Upper lobe of left lung (tissue), 6 donors: ENCODE measurements around the gene DNALI1. TPM values are rescaled to one million over a fixed set of nuclear protein-coding genes. Genes with fewer than 3 reads are reported as not detected.

Source experiments
- ATAC-seq, 2 donors: fragments of 200-7000 bp; cut with Tn5 transposase; one replicate each; pipeline ENCODE4 v1.9.1; 2022; ENCODE audit warnings: mild to moderate bottlenecking in 2 of 2, moderate library complexity in 2 of 2; ENCODE audit not compliant: low FRiP score in 2 of 2
- DNase-seq, 2 donors: peaks; one replicate each; pipeline ENCODE4 v3.0.0-alpha.2; 2019 to 2020
- H3K27ac ChIP-seq, 4 donors: fragments of 200-600 bp; sonication (generic); one replicate each; pipeline ENCODE4 v1.5.1; 2016 to 2019
- H3K27me3 ChIP-seq, 4 donors: fragments of 200-600 bp; sonication (generic); one replicate each; pipeline ENCODE4 v1.5.1; 2017 to 2019
- H3K36me3 ChIP-seq, 4 donors: fragments of 200-600 bp; sonication (generic); one replicate each; pipeline ENCODE4 v1.5.1; 2016 to 2019
- H3K4me1 ChIP-seq, 4 donors: fragments of 200-600 bp; sonication (generic); one replicate each; pipeline ENCODE4 v1.5.1; 2018 to 2019
- H3K4me3 ChIP-seq, 4 donors: fragments of 200-600 bp; sonication (generic); one replicate each; pipeline ENCODE4 v1.5.1; 2017 to 2019; ENCODE audit warnings: mild to moderate bottlenecking in 2 of 4, moderate library complexity in 1 of 4
- H3K9me3 ChIP-seq, 4 donors: fragments of 200-600 bp; sonication (generic); one replicate each; pipeline ENCODE4 v1.5.1; 2018 to 2019
- EP300 ChIP-seq, 4 donors: sonication (generic); formaldehyde crosslinking; IDR thresholded peaks; one replicate each; pipeline ENCODE4 v1.5.1; 2017; ENCODE audit warnings: antibody characterized with exemption in 4 of 4, control low read depth in 2 of 4
- POLR2A ChIP-seq, 4 donors: fragments of 450-650 bp; IDR thresholded peaks; one replicate each; pipeline ENCODE4 v1.5.1; 2016 to 2017; ENCODE audit warnings: antibody characterized with exemption in 4 of 4, mild to moderate bottlenecking in 2 of 4
- POLR2AphosphoS5 ChIP-seq, 2 donors: sonication (generic); formaldehyde crosslinking; IDR thresholded peaks; one replicate each; pipeline ENCODE4 v1.5.1; 2017; ENCODE audit warnings: antibody characterized with exemption in 2 of 2
- WGBS, 2 donors: methylation state at CpG; one replicate each; pipeline ENCODE4 v1.1.5; 2017 to 2018; 5-methylcytosine and 5-hydroxymethylcytosine counted together
- total RNA-seq, 6 donors: library from RNA; depleted of rRNA in 4 of 6; stranded (reverse); fragments of >200 nt in 4 of 6; gene quantifications; one replicate each; pipeline versions ENCODE4 v1.1.0 to v1.2.1, GENCODE V29; 2016 to 2021
- TF ChIP-seq, protein P1 (sequence below), 6 experiments: fragments of 450-650 bp in 4 of 6; fragments of 200-600 bp in 2 of 6; sonication (generic) in 2 of 6; IDR thresholded peaks; one replicate each; pipeline ENCODE4 v1.5.1; 2016 to 2019; ENCODE audit warnings: antibody characterized with exemption in 6 of 6
- donor health status: DM: no; HTN: no; CAD: no; lungs with moderate emphysema.
- donor health status: DM: no; HTN: yes; CAD: no; lungs with severe emphysema.

Gene DNALI1
- total RNA-seq, 6 donors from 2014 or later = 12.3 to 41.9 (median 23.4) TPM

DNA sequence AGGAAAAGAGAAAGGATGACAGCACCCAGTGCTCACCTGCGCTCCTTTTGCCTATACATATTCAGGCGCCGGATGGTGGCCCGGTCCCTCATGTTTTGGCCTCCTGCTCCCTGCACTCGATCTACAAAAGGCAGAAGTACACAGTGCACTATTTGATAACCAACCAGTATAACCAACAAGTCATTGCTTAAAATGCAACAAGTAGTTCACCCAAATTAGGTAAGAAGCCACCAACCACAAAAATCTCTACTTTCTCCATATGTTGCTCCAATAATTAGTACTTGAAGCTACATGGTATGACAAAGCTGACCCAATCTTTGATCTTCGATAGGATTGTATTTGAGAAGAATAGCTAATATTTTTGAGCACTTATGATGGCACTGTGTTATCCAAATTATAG, 37.0 kb downstream of the DNALI1 start:
- Histone ChIP-seq H3K36me3 (peaks cover 27 to 46% (median 38%) of the 10 kb centered on the region in 4 donors), H3K4me1 (peaks cover 16 to 24% (median 23%) of the 10 kb centered on the region in 4 donors), H3K9me3 (no peaks in the 10 kb centered on the region), H3K4me3 (no peak overlapping the region), H3K27ac (no peak overlapping the region), H3K27me3 (no peaks in the 10 kb centered on the region)
- DNase-seq (no peak), ATAC-seq (no peak)
- TF ChIP-seq, protein P1, sequence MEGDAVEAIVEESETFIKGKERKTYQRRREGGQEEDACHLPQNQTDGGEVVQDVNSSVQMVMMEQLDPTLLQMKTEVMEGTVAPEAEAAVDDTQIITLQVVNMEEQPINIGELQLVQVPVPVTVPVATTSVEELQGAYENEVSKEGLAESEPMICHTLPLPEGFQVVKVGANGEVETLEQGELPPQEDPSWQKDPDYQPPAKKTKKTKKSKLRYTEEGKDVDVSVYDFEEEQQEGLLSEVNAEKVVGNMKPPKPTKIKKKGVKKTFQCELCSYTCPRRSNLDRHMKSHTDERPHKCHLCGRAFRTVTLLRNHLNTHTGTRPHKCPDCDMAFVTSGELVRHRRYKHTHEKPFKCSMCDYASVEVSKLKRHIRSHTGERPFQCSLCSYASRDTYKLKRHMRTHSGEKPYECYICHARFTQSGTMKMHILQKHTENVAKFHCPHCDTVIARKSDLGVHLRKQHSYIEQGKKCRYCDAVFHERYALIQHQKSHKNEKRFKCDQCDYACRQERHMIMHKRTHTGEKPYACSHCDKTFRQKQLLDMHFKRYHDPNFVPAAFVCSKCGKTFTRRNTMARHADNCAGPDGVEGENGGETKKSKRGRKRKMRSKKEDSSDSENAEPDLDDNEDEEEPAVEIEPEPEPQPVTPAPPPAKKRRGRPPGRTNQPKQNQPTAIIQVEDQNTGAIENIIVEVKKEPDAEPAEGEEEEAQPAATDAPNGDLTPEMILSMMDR (IDR thresholded peaks at IDR 0.05) = no peak
- WGBS, 2 donors = 92 to 94% methylated on average over 6 of the region's 6 CpGs

DNA sequence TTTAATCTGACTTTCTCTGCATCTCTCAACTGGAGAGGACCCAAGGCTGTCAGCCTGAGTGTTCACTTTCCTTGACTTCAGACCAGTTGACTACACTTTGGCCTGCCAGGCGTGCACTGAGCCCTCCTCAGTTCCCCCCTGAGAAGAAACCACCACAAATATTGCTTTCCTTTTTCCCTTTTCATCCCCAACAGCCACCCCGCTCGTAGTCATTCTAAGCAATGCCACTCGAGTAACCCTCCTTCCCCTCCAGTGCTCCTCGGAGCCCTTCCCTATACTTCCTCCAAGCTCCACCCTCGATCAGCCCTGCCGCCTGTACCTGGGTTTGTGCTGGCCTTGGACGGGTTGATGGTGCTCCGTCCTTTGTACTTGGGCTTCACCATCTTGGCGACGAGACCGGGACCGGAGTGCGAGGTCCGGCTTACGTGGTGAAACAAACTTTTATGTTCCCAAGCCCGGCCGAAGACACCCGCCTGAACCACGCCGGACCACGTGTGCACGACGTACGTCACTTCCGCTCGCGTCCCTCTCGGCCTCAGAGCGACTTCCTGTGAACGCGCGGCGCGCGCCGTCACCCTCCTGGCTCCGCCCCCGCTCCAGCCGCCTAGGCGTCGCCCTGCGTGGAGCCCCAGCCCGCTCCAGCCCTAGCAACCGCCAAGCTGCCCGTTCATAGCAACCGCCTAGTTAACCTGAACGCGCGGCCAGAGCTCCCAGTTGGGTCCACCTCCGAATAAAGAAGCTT, 38.9 kb downstream of the DNALI1 start, which contains the start of gene GNL2:
GNL2 (minus strand) TSS at position 498 of the 742 bp plus-strand sequence; CDS start at position 383, 115 bp downstream.
- TF ChIP-seq POLR2AphosphoS5 (IDR thresholded peaks at IDR 0.05) (peak; percentile 87 to 94), EP300 (IDR thresholded peaks at IDR 0.05) (no peak), POLR2A (IDR thresholded peaks at IDR 0.05) (peak in 3 of 4 donors; percentile 24 to 86 (median 63))
- H3K4me1 ChIP-seq = peaks cover 16 to 24% (median 23%) of the 10 kb centered on the region in 4 donors
- DNase-seq = peak; percentile 96 to 100
- peak; percentile 100 for ATAC-seq
- peak within 1 kb of the TSS; percentile 78 to 90 (median 84) for H3K27ac ChIP-seq
- no peaks in the 10 kb centered on the region for H3K27me3 ChIP-seq
- peak within 1 kb of the TSS; percentile 65 to 88 (median 86) for H3K4me3 ChIP-seq
- 1% methylated on average over 23 to 48 of the region's 51 CpGs for WGBS, 2 donors
- H3K36me3 ChIP-seq = peaks cover 10 to 27% (median 22%) of the 10 kb centered on the region in 4 donors
- no peaks in the 10 kb centered on the region for H3K9me3 ChIP-seq

DNA sequence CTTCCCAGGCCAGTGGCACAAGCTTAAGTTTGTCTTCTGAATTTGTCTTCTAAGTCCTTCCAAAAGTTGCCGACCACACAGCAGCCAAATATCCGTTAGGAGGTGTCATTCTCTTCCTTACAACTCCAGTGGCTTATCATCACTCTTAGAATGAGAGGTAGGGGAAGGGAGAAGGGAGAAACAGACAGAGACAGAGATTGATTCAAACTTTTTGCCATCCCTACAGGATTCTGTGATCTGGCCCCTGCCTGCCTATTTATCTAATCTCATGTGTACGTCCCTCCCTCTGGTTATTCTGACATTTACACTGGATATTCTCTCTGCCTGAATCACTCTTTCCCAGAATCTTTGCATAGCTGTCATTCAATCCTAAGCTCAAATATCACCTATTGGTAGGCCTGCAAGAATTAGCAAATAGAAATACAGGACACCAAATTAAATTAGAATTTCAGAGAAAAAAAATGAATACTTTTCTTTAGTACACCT, 39.5 kb downstream of the DNALI1 start:
- Histone ChIP-seq H3K27me3 (no peaks in the 10 kb centered on the region), H3K4me3 (peak overlapping the region in 3 of 4 donors; percentile 85 to 88 (median 88)), H3K4me1 (peaks cover 16 to 24% (median 23%) of the 10 kb centered on the region in 4 donors), H3K27ac (peak overlapping the region; percentile 78 to 90 (median 84)), H3K36me3 (peaks cover 4 to 21% (median 16%) of the 10 kb centered on the region in 4 donors), H3K9me3 (no peaks in the 10 kb centered on the region)
- WGBS, 2 donors = 0% methylated on average over 3 of the region's 3 CpGs
- no peak for DNase-seq
- TF ChIP-seq, protein P1 (IDR thresholded peaks at IDR 0.05) = no peak
- TF ChIP-seq POLR2AphosphoS5 (IDR thresholded peaks at IDR 0.05) (no peak), EP300 (IDR thresholded peaks at IDR 0.05) (no peak), POLR2A (IDR thresholded peaks at IDR 0.05) (no peak)
- peak; percentile 7 to 23 for ATAC-seq

DNA sequence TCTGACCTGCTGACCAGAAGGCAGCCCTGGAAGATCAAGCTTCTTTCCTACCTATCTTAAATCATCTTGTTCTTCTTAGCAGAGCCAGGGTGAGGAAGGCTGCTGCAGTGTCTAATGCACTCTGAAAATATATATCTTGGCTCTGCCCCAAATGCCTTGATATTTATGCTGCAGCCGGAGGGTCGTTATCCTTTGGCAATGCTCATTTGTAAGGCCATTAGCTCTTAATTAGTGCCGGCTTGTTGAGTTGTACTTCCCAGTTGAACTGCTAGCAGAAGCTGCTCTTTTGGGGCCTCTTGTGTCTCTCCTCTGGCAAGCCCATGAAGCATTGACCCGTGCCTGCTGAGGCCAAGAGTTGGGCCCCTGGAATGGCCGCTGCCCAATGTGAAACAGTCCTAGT, 43.2 kb downstream of the DNALI1 start:
- DNase-seq (no peak), ATAC-seq (no peak)
- Histone ChIP-seq H3K4me3 (no peak overlapping the region), H3K36me3 (no peaks in the 10 kb centered on the region), H3K9me3 (no peaks in the 10 kb centered on the region), H3K27ac (no peak overlapping the region), H3K4me1 (peaks cover 4 to 11% (median 9%) of the 10 kb centered on the region in 4 donors), H3K27me3 (no peaks in the 10 kb centered on the region)
- WGBS, 2 donors = 61 to 77% methylated on average over 4 to 5 of the region's 5 CpGs
- TF ChIP-seq, protein P1 (IDR thresholded peaks at IDR 0.05) = no peak

DNA sequence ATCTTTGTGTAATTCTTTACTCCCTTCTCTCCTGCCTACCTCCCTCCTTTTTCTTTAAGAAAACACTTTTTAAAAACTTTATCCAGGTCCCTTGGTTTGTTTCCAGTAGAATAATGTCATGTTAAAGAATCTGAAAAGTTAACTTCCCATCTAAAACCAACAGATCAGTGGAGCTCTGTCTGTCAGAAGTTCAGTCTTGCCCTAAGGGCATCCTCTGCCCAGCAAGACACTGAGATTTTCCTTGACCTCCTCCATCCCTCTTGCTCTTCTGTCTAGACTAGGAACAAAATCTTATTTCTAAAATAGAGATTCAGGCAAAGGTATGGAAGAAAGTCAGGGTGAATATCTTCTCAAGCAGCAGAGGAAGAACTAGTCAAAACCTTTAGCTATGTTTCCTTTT, 44.7 kb downstream of the DNALI1 start:
- Histone ChIP-seq H3K9me3 (no peaks in the 10 kb centered on the region), H3K27ac (no peak overlapping the region), H3K27me3 (no peaks in the 10 kb centered on the region), H3K4me3 (no peak overlapping the region), H3K36me3 (no peaks in the 10 kb centered on the region), H3K4me1 (peaks cover 0 to 4% (median under 1%) of the 10 kb centered on the region in 4 donors)
- ATAC-seq (no peak), DNase-seq (no peak)
- TF ChIP-seq POLR2AphosphoS5 (IDR thresholded peaks at IDR 0.05) = no peak
